Ovary (tissue), 9 donors: ENCODE measurements around the gene DLL3. TPM values are rescaled to one million over a fixed set of nuclear protein-coding genes. Genes with fewer than 3 reads are reported as not detected.

Source experiments
- DNase-seq, 5 donors: peaks; one replicate each; pipeline ENCODE4 v3.0.0-alpha.2; 2019 to 2020
- H3K27ac ChIP-seq, 2 donors: fragments of 200-600 bp; one replicate each; pipeline versions ENCODE4 v1.5.1 to v1.8.0; 2019 to 2022
- H3K27me3 ChIP-seq: fragments of 200-600 bp; one replicate; pipeline ENCODE4 v1.8.0; 2022
- H3K36me3 ChIP-seq: fragments of 200-600 bp; sonication (generic); one replicate; pipeline ENCODE4 v1.5.1; 2019
- H3K4me1 ChIP-seq: one replicate; pipeline ENCODE4 v1.8.1; 2013; ENCODE audit warnings: mild to moderate bottlenecking, moderate library complexity; ENCODE audit not compliant: insufficient read depth
- H3K4me3 ChIP-seq: fragments of 200-600 bp; sonication (generic); one replicate; pipeline ENCODE4 v1.5.1; 2017
- H3K9me3 ChIP-seq, 2 donors: fragments of 200-600 bp in 1 of 2; sonication (generic) in 1 of 2; one replicate each; pipeline versions ENCODE4 v1.5.1 to v1.8.1; 2013 to 2019; ENCODE audit warnings: mild to moderate bottlenecking in 1 of 2, moderate library complexity in 1 of 2
- CTCF ChIP-seq, 3 donors: fragments of 450-650 bp in 2 of 3; fragments of 200-600 bp in 1 of 3; IDR thresholded peaks; one replicate each; pipeline versions ENCODE4 v1.5.1 to v1.8.0; 2016 to 2022; ENCODE audit warnings: antibody characterized with exemption in 3 of 3, mild to moderate bottlenecking in 1 of 3
- EP300 ChIP-seq: sonication (generic); formaldehyde crosslinking; IDR thresholded peaks from one replicate; pipeline ENCODE4 v1.6.1; 2017; ENCODE audit warnings: antibody characterized with exemption
- POLR2A ChIP-seq: fragments of 450-650 bp; IDR thresholded peaks from one replicate; pipeline ENCODE4 v1.6.1; 2017; ENCODE audit warnings: antibody characterized with exemption, mild to moderate bottlenecking, moderate library complexity
- WGBS, 3 donors: extraction: QIAGEN DNeasy Blood & Tissue Kit in 1 of 3; methylation state at CpG; one replicate each; pipeline versions ENCODE4 v1.1.5 to v1.1.7; 2013 to 2017; 5-methylcytosine and 5-hydroxymethylcytosine counted together
- intact Hi-C, 4 donors: fragments of 100-400 bp; cut with DNase I; formaldehyde crosslinking; loops; one replicate each; pipeline versions ENCODE4 v1.11.0 to v1.15.1; 2022 to 2023
- polyA plus RNA-seq, 2 donors: library from polyadenylated mRNA; stranded (reverse); fragments of 200-250 nt in 1 of 2; fragments of 350-450 nt in 1 of 2; fragmentation: Illumina TruSeq in 1 of 2; extraction: RNeasy Lipid Tissue Mini Kit (QIAGEN cat#74804) in 1 of 2; gene quantifications; one replicate each; pipeline ENCODE4 v1.2.3, GENCODE V29; 2013 to 2014
- total RNA-seq, 7 donors: library from RNA; depleted of rRNA in 2 of 7; stranded (reverse); fragments of >200 nt in 2 of 7; fragmentation: NEBNext Ultra II Directional in 3 of 7; extraction: Animal tissue kit (Norgen Biotek cat#: 25700) in 3 of 7; gene quantifications; one replicate each; pipeline versions ENCODE4 v1.1.0 to v1.2.4, GENCODE V29; 2016 to 2023
- donor health status: DM: no; HTN: no; CAD: no; lungs with moderate emphysema.
- donor health status: DM: no; HTN: no; CAD: no.
- donor health status: Bipolar disorder and iron deficiency.
- donor health status: DM: yes; HTN: yes; CAD: no.
- donor health status: DM: no; HTN: no; CAD: no.
- donor health status: DM: yes; HTN: yes; CAD: no.

Gene DLL3
- total and polyA plus RNA-seq, 9 donors, result 0.10 to 0.33 (median 0.22) TPM; not detected in 4

- Histone ChIP-seq H3K27me3 (no peaks in the 10 kb centered on the region), H3K4me1 (peaks cover 5% of the 10 kb centered on the region), H3K27ac (no peak overlapping the region), H3K36me3 (no peaks in the 10 kb centered on the region), H3K4me3 (no peak overlapping the region), H3K9me3 (no peaks in the 10 kb centered on the region)
- 46 to 55% (median 49%) methylated on average over 2 of the region's 2 CpGs for WGBS, 3 donors
- intact Hi-C loops, result no loop called here
- TF ChIP-seq POLR2A (no peak), EP300 (no peak), CTCF (IDR thresholded peaks at IDR 0.05) (no peak)
- no peak for DNase-seq
Observed at GRCh38 chr19:39512988-39513387, 14.2 kb downstream of the DLL3 start.

GRCh38 chr19:39514840-39515550 lies 16.2 kb downstream of the DLL3 start, which contains the start of gene SELENOV:
SELENOV (plus strand) TSS chr19:39515139; CDS start chr19:39515213, 74 bp downstream.
- TF ChIP-seq CTCF (IDR thresholded peaks at IDR 0.05) (no peak), EP300 (no peak), POLR2A (no peak)
- DNase-seq, result peak in 3 of 5 donors; percentile 20 to 47 (median 44)
- Histone ChIP-seq H3K9me3 (no peaks in the 10 kb centered on the region), H3K27me3 (no peaks in the 10 kb centered on the region), H3K4me3 (peak within 1 kb of the TSS; percentile 12), H3K4me1 (peaks cover 5% of the 10 kb centered on the region), H3K36me3 (no peaks in the 10 kb centered on the region), H3K27ac (no peak within 1 kb of the TSS)
- 1% methylated on average over 38 to 56 of the region's 56 CpGs for WGBS, 3 donors
- intact Hi-C loops, result no loop called here

GRCh38 chr19:39515551-39516191 lies 16.9 kb downstream of the DLL3 start:
- intact Hi-C loops, result no loop called here
- peak overlapping the region; percentile 12 for H3K4me3 ChIP-seq
- H3K27ac ChIP-seq, result no peak overlapping the region
- peaks cover 5% of the 10 kb centered on the region for H3K4me1 ChIP-seq
- no peak for TF ChIP-seq POLR2A
- no peak for TF ChIP-seq EP300
- no peak for TF ChIP-seq CTCF (IDR thresholded peaks at IDR 0.05)
- no peaks in the 10 kb centered on the region for H3K36me3 ChIP-seq
- 1 to 3% (median 1%) methylated on average over 36 to 44 of the region's 44 CpGs for WGBS, 3 donors
- no peaks in the 10 kb centered on the region for H3K9me3 ChIP-seq
- no peaks in the 10 kb centered on the region for H3K27me3 ChIP-seq
- DNase-seq, result no peak

GRCh38 chr19:39516270-39516669 lies 17.5 kb downstream of the DLL3 start:
- H3K36me3 ChIP-seq, result no peaks in the 10 kb centered on the region
- H3K27me3 ChIP-seq, result no peaks in the 10 kb centered on the region
- no peak overlapping the region for H3K27ac ChIP-seq
- TF ChIP-seq POLR2A (no peak), EP300 (no peak), CTCF (IDR thresholded peaks at IDR 0.05) (no peak)
- no peak for DNase-seq
- peaks cover 5% of the 10 kb centered on the region for H3K4me1 ChIP-seq
- no peaks in the 10 kb centered on the region for H3K9me3 ChIP-seq
- no peak overlapping the region for H3K4me3 ChIP-seq
- 46 to 56% (median 50%) methylated on average over 6 of the region's 6 CpGs for WGBS, 3 donors
- intact Hi-C loops, result no loop called here
